GM23338 (cell line): ENCODE measurements around the gene UCN3. TPM values are rescaled to one million over a fixed set of nuclear protein-coding genes. Genes with fewer than 3 reads are reported as not detected.

Source experiments
- ATAC-seq: fragments of 200-7000 bp; cut with Tn5 transposase; 3 replicates; pipeline ENCODE4 v1.9.1; 2020
- DNase-seq: peaks from one replicate; pipeline ENCODE4 v3.0.0-alpha.2; 2015; ENCODE audit warnings: low spot score
- H2AFZ ChIP-seq: fragments of 200-600 bp; sonication (generic); 2 replicates; pipeline ENCODE4 v1.8.0; 2016; ENCODE audit warnings: antibody characterized with exemption, mild to moderate bottlenecking, moderate library complexity
- H3F3A ChIP-seq: fragments of 200-600 bp; sonication (generic); replicated peaks from 2 replicates; pipeline ENCODE4 v1.8.0; 2017; ENCODE audit warnings: antibody characterized with exemption, mixed run types, low read depth
- H3K27ac ChIP-seq: fragments of 200-600 bp; sonication (generic); 2 replicates; pipeline ENCODE4 v1.6.1; 2016; ENCODE audit warnings: low read depth
- H3K27me3 ChIP-seq: fragments of 200-600 bp; sonication (generic); 2 replicates; pipeline ENCODE4 v1.8.0; 2016; ENCODE audit warnings: mild to moderate bottlenecking, mixed run types, moderate library complexity; ENCODE audit not compliant: insufficient read depth
- H3K36me3 ChIP-seq: fragments of 200-600 bp; sonication (generic); 2 replicates; pipeline ENCODE4 v1.8.0; 2016; ENCODE audit warnings: mild to moderate bottlenecking; ENCODE audit not compliant: insufficient read depth
- H3K4me1 ChIP-seq: fragments of 200-600 bp; sonication (generic); 2 replicates; pipeline ENCODE4 v1.8.0; 2016; ENCODE audit warnings: mild to moderate bottlenecking, moderate library complexity; ENCODE audit not compliant: insufficient read depth
- H3K4me2 ChIP-seq: fragments of 200-600 bp; sonication (generic); 2 replicates; pipeline ENCODE4 v1.7.1; 2017; ENCODE audit warnings: mixed run types
- H3K4me3 ChIP-seq: fragments of 200-600 bp; sonication (generic); 2 replicates; pipeline ENCODE4 v1.6.1; 2016; ENCODE audit warnings: mixed run types
- H3K79me2 ChIP-seq: fragments of 200-600 bp; sonication (generic); replicated peaks from 2 replicates; pipeline ENCODE4 v1.8.0; 2017; ENCODE audit warnings: mild to moderate bottlenecking; ENCODE audit not compliant: insufficient read depth
- H3K9me2 ChIP-seq: fragments of 200-600 bp; sonication (generic); 2 replicates; pipeline ENCODE4 v1.8.0; 2017; ENCODE audit not compliant: insufficient read depth
- H4K20me1 ChIP-seq: fragments of 200-600 bp; sonication (generic); replicated peaks from 2 replicates; pipeline ENCODE4 v1.8.0; 2017; ENCODE audit warnings: mild to moderate bottlenecking; ENCODE audit not compliant: insufficient read depth
- H3K27ac Mint-ChIP-seq: 2 replicates; pipeline ENCODE4 v1.8.0; 2020; ENCODE audit warnings: inconsistent platforms, mild to moderate bottlenecking, moderate library complexity, mixed read lengths
- H3K27me3 Mint-ChIP-seq: 3 replicates; pipeline ENCODE4 v1.8.0; 2022; ENCODE audit warnings: low read depth, mild to moderate bottlenecking, moderate library complexity, mixed read lengths, inconsistent platforms; ENCODE audit not compliant: insufficient read depth, poor library complexity
- H3K36me3 Mint-ChIP-seq: 3 replicates; pipeline ENCODE4 v1.8.0; 2021; ENCODE audit warnings: low read depth, mild to moderate bottlenecking, inconsistent platforms, moderate library complexity, mixed read lengths
- H3K4me1 Mint-ChIP-seq: 3 replicates; pipeline ENCODE4 v1.8.0; 2020; ENCODE audit warnings: mild to moderate bottlenecking, inconsistent platforms, mixed read lengths
- H3K4me3 Mint-ChIP-seq: 3 replicates; pipeline ENCODE4 v1.8.0; 2021; ENCODE audit warnings: moderate library complexity, mild to moderate bottlenecking, inconsistent platforms, mixed read lengths
- H3K9me3 Mint-ChIP-seq: 3 replicates; pipeline ENCODE4 v1.8.0; 2020; ENCODE audit warnings: moderate library complexity, mild to moderate bottlenecking, inconsistent platforms, mixed read lengths
- POLR2AphosphoS5 ChIP-seq: IDR thresholded peaks from 2 replicates; pipeline ENCODE4 v1.6.1; 2016; ENCODE audit warnings: antibody characterized with exemption, low read depth
- ZNF114 ChIP-seq: fragments of 250-450 bp; sonication (Bioruptor Pico); IDR thresholded peaks from 2 replicates; pipeline ENCODE4 v1.5.0; 2020; ENCODE audit warnings: mild to moderate bottlenecking, moderate library complexity
- ZNF331 ChIP-seq: fragments of 250-450 bp; sonication (Bioruptor Pico); IDR thresholded peaks from 2 replicates; pipeline ENCODE4 v1.5.0; 2020; ENCODE audit warnings: low read depth, mild to moderate bottlenecking, moderate library complexity
- polyA plus RNA-seq: library from polyadenylated mRNA; unstranded; fragments of >200 nt; fragmentation: Nextera tagmentation; extraction: Ambion mirVana; gene quantifications from 2 replicates; pipeline ENCODE4 v1.2.1, GENCODE V29; 2016
- total RNA-seq: library from RNA; depleted of rRNA; stranded (reverse); fragments of >200 nt; shearing (Covaris generic); gene quantifications from 2 replicates; pipeline ENCODE4 v1.2.3, GENCODE V29; 2014
- TF ChIP-seq, protein P1 (sequence below), 2 experiments: fragments of 200-600 bp in 1 of 2; sonication (generic) in 1 of 2; conservative IDR thresholded peaks; 2 replicates each; pipeline versions ENCODE4 v1.5.1 to v1.6.1; 2016 to 2017; ENCODE audit warnings: antibody characterized with exemption in 2 of 2, low read depth in 2 of 2, mild to moderate bottlenecking in 2 of 2, moderate library complexity in 1 of 2
- TF ChIP-seq, protein P2 (sequence below): fragments of 250-450 bp; sonication (Bioruptor Pico); IDR thresholded peaks from 2 replicates; pipeline ENCODE4 v1.5.0; 2020; ENCODE audit warnings: mild to moderate bottlenecking, moderate library complexity
- TF ChIP-seq, protein P3 (sequence below): IDR thresholded peaks from one replicate; pipeline ENCODE4 v1.6.1; 2018; ENCODE audit warnings: antibody characterized with exemption; ENCODE audit not compliant: unreplicated experiment

UCN3 gene
- total and polyA plus RNA-seq, 2 experiments from 2014 or later = not detected

DNA sequence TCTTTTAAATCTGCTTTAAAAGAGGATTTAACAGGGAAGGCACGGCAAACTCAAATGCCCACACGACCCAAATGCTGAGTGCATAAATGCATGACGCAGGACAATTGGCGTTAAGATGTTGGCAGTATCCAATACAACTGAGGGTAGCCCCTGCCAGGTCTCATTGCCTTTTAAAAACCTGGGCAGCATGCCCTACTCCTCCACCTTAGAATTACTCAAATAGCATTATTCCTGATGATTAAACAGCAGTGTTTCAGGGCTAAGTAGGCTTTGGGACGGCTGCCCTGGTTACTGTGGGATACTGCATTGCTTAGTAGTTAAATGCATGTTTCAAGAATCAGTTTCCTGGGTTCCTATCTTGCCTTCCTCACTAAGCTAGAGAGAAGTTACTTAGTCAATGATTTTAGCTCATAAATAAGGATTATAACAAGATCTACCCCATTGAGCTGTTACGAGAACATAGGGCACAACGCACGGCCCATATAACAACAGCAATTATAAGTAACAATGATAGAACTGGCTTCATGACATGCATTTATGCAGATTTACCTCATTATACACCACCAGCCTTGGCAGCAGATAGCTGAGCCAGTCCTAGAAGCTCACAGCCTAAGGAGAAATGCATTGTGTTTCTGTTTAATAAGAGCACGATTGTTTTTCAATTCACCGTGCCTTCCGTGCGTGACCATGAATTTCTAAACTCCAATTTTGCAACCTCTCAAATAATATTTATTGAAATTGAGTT is 32.0 kb downstream of the UCN3 start:
- H3K4me1 Mint-ChIP-seq = peaks cover 5% of the 10 kb centered on the region
- Histone ChIP-seq H3K4me1 (no peaks in the 10 kb centered on the region), H3K36me3 (0 out of 2 replicates have a peak, but pooled peaks cover 1% of the 10 kb centered on the region), H3K27ac (no peak overlapping the region), H4K20me1 (no peaks in the 10 kb centered on the region), H3K27me3 (no peaks in the 10 kb centered on the region), H3K9me2 (peaks cover 8% of the 10 kb centered on the region; the same call in 1 of the 2 replicates), H3K4me3 (no peak overlapping the region), H3K79me2 (no peaks in the 10 kb centered on the region), H2AFZ (peak overlapping the region; percentile 23; the same call in 1 of the 2 replicates), H3F3A (no peaks in the 10 kb centered on the region), H3K4me2 (no peak overlapping the region)
- DNase-seq = no peak
- no peak for ATAC-seq
- peaks cover 13% of the 10 kb centered on the region; the same call in 2 of the 3 replicates for H3K36me3 Mint-ChIP-seq
- no peak overlapping the region for H3K27ac Mint-ChIP-seq
- no peak overlapping the region for H3K4me3 Mint-ChIP-seq
- TF ChIP-seq, protein P1, sequence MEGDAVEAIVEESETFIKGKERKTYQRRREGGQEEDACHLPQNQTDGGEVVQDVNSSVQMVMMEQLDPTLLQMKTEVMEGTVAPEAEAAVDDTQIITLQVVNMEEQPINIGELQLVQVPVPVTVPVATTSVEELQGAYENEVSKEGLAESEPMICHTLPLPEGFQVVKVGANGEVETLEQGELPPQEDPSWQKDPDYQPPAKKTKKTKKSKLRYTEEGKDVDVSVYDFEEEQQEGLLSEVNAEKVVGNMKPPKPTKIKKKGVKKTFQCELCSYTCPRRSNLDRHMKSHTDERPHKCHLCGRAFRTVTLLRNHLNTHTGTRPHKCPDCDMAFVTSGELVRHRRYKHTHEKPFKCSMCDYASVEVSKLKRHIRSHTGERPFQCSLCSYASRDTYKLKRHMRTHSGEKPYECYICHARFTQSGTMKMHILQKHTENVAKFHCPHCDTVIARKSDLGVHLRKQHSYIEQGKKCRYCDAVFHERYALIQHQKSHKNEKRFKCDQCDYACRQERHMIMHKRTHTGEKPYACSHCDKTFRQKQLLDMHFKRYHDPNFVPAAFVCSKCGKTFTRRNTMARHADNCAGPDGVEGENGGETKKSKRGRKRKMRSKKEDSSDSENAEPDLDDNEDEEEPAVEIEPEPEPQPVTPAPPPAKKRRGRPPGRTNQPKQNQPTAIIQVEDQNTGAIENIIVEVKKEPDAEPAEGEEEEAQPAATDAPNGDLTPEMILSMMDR (conservative IDR thresholded peaks at IDR 0.05; ENCODE audit: low read depth in 2 of 2) = no peak
- TF ChIP-seq, protein P2, sequence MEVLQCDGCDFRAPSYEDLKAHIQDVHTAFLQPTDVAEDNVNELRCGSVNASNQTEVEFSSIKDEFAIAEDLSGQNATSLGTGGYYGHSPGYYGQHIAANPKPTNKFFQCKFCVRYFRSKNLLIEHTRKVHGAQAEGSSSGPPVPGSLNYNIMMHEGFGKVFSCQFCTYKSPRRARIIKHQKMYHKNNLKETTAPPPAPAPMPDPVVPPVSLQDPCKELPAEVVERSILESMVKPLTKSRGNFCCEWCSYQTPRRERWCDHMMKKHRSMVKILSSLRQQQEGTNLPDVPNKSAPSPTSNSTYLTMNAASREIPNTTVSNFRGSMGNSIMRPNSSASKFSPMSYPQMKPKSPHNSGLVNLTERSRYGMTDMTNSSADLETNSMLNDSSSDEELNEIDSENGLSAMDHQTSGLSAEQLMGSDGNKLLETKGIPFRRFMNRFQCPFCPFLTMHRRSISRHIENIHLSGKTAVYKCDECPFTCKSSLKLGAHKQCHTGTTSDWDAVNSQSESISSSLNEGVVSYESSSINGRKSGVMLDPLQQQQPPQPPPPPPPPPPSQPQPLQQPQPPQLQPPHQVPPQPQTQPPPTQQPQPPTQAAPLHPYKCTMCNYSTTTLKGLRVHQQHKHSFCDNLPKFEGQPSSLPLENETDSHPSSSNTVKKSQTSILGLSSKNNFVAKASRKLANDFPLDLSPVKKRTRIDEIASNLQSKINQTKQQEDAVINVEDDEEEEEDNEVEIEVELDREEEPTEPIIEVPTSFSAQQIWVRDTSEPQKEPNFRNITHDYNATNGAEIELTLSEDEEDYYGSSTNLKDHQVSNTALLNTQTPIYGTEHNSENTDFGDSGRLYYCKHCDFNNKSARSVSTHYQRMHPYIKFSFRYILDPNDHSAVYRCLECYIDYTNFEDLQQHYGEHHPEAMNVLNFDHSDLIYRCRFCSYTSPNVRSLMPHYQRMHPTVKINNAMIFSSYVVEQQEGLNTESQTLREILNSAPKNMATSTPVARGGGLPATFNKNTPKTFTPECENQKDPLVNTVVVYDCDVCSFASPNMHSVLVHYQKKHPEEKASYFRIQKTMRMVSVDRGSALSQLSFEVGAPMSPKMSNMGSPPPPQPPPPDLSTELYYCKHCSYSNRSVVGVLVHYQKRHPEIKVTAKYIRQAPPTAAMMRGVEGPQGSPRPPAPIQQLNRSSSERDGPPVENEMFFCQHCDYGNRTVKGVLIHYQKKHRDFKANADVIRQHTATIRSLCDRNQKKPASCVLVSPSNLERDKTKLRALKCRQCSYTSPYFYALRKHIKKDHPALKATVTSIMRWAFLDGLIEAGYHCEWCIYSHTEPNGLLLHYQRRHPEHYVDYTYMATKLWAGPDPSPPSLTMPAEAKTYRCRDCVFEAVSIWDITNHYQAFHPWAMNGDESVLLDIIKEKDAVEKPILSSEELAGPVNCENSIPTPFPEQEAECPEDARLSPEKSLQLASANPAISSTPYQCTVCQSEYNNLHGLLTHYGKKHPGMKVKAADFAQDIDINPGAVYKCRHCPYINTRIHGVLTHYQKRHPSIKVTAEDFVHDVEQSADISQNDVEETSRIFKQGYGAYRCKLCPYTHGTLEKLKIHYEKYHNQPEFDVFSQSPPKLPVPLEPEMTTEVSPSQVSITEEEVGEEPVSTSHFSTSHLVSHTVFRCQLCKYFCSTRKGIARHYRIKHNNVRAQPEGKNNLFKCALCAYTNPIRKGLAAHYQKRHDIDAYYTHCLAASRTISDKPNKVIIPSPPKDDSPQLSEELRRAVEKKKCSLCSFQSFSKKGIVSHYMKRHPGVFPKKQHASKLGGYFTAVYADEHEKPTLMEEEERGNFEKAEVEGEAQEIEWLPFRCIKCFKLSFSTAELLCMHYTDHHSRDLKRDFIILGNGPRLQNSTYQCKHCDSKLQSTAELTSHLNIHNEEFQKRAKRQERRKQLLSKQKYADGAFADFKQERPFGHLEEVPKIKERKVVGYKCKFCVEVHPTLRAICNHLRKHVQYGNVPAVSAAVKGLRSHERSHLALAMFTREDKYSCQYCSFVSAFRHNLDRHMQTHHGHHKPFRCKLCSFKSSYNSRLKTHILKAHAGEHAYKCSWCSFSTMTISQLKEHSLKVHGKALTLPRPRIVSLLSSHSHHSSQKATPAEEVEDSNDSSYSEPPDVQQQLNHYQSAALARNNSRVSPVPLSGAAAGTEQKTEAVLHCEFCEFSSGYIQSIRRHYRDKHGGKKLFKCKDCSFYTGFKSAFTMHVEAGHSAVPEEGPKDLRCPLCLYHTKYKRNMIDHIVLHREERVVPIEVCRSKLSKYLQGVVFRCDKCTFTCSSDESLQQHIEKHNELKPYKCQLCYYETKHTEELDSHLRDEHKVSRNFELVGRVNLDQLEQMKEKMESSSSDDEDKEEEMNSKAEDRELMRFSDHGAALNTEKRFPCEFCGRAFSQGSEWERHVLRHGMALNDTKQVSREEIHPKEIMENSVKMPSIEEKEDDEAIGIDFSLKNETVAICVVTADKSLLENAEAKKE (CRISPR knock-in tag) = no peak
- TF ChIP-seq, protein P3, sequence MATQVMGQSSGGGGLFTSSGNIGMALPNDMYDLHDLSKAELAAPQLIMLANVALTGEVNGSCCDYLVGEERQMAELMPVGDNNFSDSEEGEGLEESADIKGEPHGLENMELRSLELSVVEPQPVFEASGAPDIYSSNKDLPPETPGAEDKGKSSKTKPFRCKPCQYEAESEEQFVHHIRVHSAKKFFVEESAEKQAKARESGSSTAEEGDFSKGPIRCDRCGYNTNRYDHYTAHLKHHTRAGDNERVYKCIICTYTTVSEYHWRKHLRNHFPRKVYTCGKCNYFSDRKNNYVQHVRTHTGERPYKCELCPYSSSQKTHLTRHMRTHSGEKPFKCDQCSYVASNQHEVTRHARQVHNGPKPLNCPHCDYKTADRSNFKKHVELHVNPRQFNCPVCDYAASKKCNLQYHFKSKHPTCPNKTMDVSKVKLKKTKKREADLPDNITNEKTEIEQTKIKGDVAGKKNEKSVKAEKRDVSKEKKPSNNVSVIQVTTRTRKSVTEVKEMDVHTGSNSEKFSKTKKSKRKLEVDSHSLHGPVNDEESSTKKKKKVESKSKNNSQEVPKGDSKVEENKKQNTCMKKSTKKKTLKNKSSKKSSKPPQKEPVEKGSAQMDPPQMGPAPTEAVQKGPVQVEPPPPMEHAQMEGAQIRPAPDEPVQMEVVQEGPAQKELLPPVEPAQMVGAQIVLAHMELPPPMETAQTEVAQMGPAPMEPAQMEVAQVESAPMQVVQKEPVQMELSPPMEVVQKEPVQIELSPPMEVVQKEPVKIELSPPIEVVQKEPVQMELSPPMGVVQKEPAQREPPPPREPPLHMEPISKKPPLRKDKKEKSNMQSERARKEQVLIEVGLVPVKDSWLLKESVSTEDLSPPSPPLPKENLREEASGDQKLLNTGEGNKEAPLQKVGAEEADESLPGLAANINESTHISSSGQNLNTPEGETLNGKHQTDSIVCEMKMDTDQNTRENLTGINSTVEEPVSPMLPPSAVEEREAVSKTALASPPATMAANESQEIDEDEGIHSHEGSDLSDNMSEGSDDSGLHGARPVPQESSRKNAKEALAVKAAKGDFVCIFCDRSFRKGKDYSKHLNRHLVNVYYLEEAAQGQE = no peak
- TF ChIP-seq ZNF331 = no peak
- TF ChIP-seq POLR2AphosphoS5 = no peak
- no peak for TF ChIP-seq ZNF114
- peaks cover 8% of the 10 kb centered on the region for H3K27me3 Mint-ChIP-seq
- peaks cover 24% of the 10 kb centered on the region for H3K9me3 Mint-ChIP-seq
